ENCODE data around the gene CTDSP2. TPM values are rescaled to one million over a fixed set of nuclear protein-coding genes. Genes with fewer than 3 reads are reported as not detected.

Gene CTDSP2
- total and polyA plus RNA-seq, 2 experiments from 2014 or later, result 52.7 to 97.3 TPM

- H3F3A ChIP-seq (ENCODE audit: insufficient read depth), result peaks cover 17% of the 10 kb centered on the region
- peaks cover 46% of the 10 kb centered on the region for H3K79me2 ChIP-seq (ENCODE audit: insufficient read depth)
- peaks cover 3% of the 10 kb centered on the region; the same call in 1 of the 2 replicates for H3K4me1 ChIP-seq (ENCODE audit: insufficient read depth)
- H3K27me3 ChIP-seq (replicated peaks; ENCODE audit: insufficient read depth), result no peaks in the 10 kb centered on the region
- H3K9ac ChIP-seq, result peak within 1 kb of the TSS; percentile 94
- no peaks in the 10 kb centered on the region for H3K9me2 ChIP-seq (ENCODE audit: insufficient read depth)
- DNase-seq, result peak; percentile 97
- peak within 1 kb of the TSS; percentile 93 for H3K4me2 ChIP-seq (ENCODE audit: unreplicated experiment)
- H4K20me1 ChIP-seq (ENCODE audit: insufficient read depth), result no peaks in the 10 kb centered on the region
- peak within 1 kb of the TSS; percentile 98 for H3K4me3 ChIP-seq
- peaks cover 25% of the 10 kb centered on the region for H3K36me3 ChIP-seq (ENCODE audit: low read depth)
- no peak for TF ChIP-seq EZH2phosphoT487 (IDR thresholded peaks at IDR 0.05; ENCODE audit: insufficient read depth, low read depth)
- TF ChIP-seq EZH2 (IDR thresholded peaks at IDR 0.05; ENCODE audit: insufficient read depth, poor library complexity, severe bottlenecking), result no peak
- in situ Hi-C loops (cut with MboI), result no loop called here
- peak within 1 kb of the TSS; percentile 83 for H2AFZ ChIP-seq
- H3K9me3 ChIP-seq (ENCODE audit: low read depth), result no peaks in the 10 kb centered on the region
- WGBS, 2 experiments (ENCODE audit: low coverage in 1 of 2, low lambda C conversion rate in 2 of 2, missing lambda C conversion rate in 2 of 2), result 1 to 2% methylated on average over 45 of the region's 45 CpGs
- peak within 1 kb of the TSS; percentile 40 for H3K27ac ChIP-seq
These were observed 63.7 kb downstream of the CTDSP2 start, which contains the start of gene TSFM for GRCh38 chr12:57782608-57783465. Gene TSFM, plus strand, starts transcription at chr12:57782787. Its CDS starts 15 bp downstream, at chr12:57782802.

GRCh38 chr12:57782243-57782607 lies 64.3 kb downstream of the CTDSP2 start:
- no peak overlapping the region for H3K27ac ChIP-seq
- no peak overlapping the region for H3K4me2 ChIP-seq (ENCODE audit: unreplicated experiment)
- H3K9ac ChIP-seq, result no peak overlapping the region
- H2AFZ ChIP-seq, result peak overlapping the region; percentile 83; the same call in 1 of the 2 replicates
- H3K9me2 ChIP-seq (ENCODE audit: insufficient read depth), result no peaks in the 10 kb centered on the region
- H4K20me1 ChIP-seq (ENCODE audit: insufficient read depth), result no peaks in the 10 kb centered on the region
- no peak for DNase-seq
- H3K4me1 ChIP-seq (ENCODE audit: insufficient read depth), result peaks cover 3% of the 10 kb centered on the region; the same call in 1 of the 2 replicates
- TF ChIP-seq EZH2phosphoT487 (IDR thresholded peaks at IDR 0.05; ENCODE audit: insufficient read depth, low read depth), result no peak
- TF ChIP-seq EZH2 (IDR thresholded peaks at IDR 0.05; ENCODE audit: insufficient read depth, poor library complexity, severe bottlenecking), result no peak
- in situ Hi-C loops (cut with MboI), result no loop called here
- 3 to 7% methylated on average over 4 of the region's 4 CpGs for WGBS, 2 experiments (ENCODE audit: low coverage in 1 of 2, low lambda C conversion rate in 2 of 2, missing lambda C conversion rate in 2 of 2)
- H3F3A ChIP-seq (ENCODE audit: insufficient read depth), result peaks cover 17% of the 10 kb centered on the region
- no peaks in the 10 kb centered on the region for H3K9me3 ChIP-seq (ENCODE audit: low read depth)
- H3K27me3 ChIP-seq (replicated peaks; ENCODE audit: insufficient read depth), result no peaks in the 10 kb centered on the region
- H3K79me2 ChIP-seq (ENCODE audit: insufficient read depth), result peaks cover 42% of the 10 kb centered on the region
- peaks cover 23% of the 10 kb centered on the region for H3K36me3 ChIP-seq (ENCODE audit: low read depth)
- peak overlapping the region; percentile 98 for H3K4me3 ChIP-seq

- in situ Hi-C loops (cut with MboI), result no loop called here
- Histone ChIP-seq H3K27me3 (replicated peaks; ENCODE audit: insufficient read depth) (no peaks in the 10 kb centered on the region), H3K36me3 (ENCODE audit: low read depth) (peaks cover 18% of the 10 kb centered on the region), H3F3A (ENCODE audit: insufficient read depth) (peaks cover 17% of the 10 kb centered on the region), H4K20me1 (ENCODE audit: insufficient read depth) (no peaks in the 10 kb centered on the region), H3K9ac (no peak overlapping the region), H3K4me2 (ENCODE audit: unreplicated experiment) (no peak overlapping the region), H3K79me2 (ENCODE audit: insufficient read depth) (peaks cover 40% of the 10 kb centered on the region), H2AFZ (no peak overlapping the region), H3K4me1 (ENCODE audit: insufficient read depth) (peaks cover 3% of the 10 kb centered on the region; the same call in 1 of the 2 replicates), H3K9me3 (ENCODE audit: low read depth) (no peaks in the 10 kb centered on the region), H3K9me2 (ENCODE audit: insufficient read depth) (no peaks in the 10 kb centered on the region), H3K27ac (no peak overlapping the region), H3K4me3 (no peak overlapping the region)
- no peak for DNase-seq
- TF ChIP-seq EZH2phosphoT487 (IDR thresholded peaks at IDR 0.05; ENCODE audit: insufficient read depth, low read depth) (no peak), EZH2 (IDR thresholded peaks at IDR 0.05; ENCODE audit: insufficient read depth, poor library complexity, severe bottlenecking) (no peak)
- WGBS, 2 experiments (ENCODE audit: low coverage in 1 of 2, low lambda C conversion rate in 2 of 2, missing lambda C conversion rate in 2 of 2), result 55 to 63% methylated on average over 2 of the region's 2 CpGs
These were observed 64.7 kb downstream of the CTDSP2 start for GRCh38 chr12:57781801-57782200.

GRCh38 chr12:57781244-57781643 lies 65.3 kb downstream of the CTDSP2 start:
- no peak overlapping the region for H3K27ac ChIP-seq
- no peak overlapping the region for H2AFZ ChIP-seq
- H3K9me2 ChIP-seq (ENCODE audit: insufficient read depth), result no peaks in the 10 kb centered on the region
- no peak overlapping the region for H3K9ac ChIP-seq
- WGBS, 2 experiments (ENCODE audit: low coverage in 1 of 2, low lambda C conversion rate in 2 of 2, missing lambda C conversion rate in 2 of 2), result 79 to 83% methylated on average over 3 of the region's 3 CpGs
- no peak for DNase-seq
- H4K20me1 ChIP-seq (ENCODE audit: insufficient read depth), result no peaks in the 10 kb centered on the region
- H3K4me3 ChIP-seq, result no peak overlapping the region
- in situ Hi-C loops (cut with MboI), result no loop called here
- peaks cover 13% of the 10 kb centered on the region for H3K36me3 ChIP-seq (ENCODE audit: low read depth)
- peaks cover 35% of the 10 kb centered on the region for H3K79me2 ChIP-seq (ENCODE audit: insufficient read depth)
- no peak for TF ChIP-seq EZH2phosphoT487 (IDR thresholded peaks at IDR 0.05; ENCODE audit: insufficient read depth, low read depth)
- no peak for TF ChIP-seq EZH2 (IDR thresholded peaks at IDR 0.05; ENCODE audit: insufficient read depth, poor library complexity, severe bottlenecking)
- H3K27me3 ChIP-seq (replicated peaks; ENCODE audit: insufficient read depth), result no peaks in the 10 kb centered on the region
- no peaks in the 10 kb centered on the region for H3K9me3 ChIP-seq (ENCODE audit: low read depth)
- H3K4me2 ChIP-seq (ENCODE audit: unreplicated experiment), result no peak overlapping the region
- H3K4me1 ChIP-seq (ENCODE audit: insufficient read depth), result peaks cover 3% of the 10 kb centered on the region; the same call in 1 of the 2 replicates
- peaks cover 17% of the 10 kb centered on the region for H3F3A ChIP-seq (ENCODE audit: insufficient read depth)

Measured in GM23248 (cell line).